ENCODE data around the gene CXCL11. TPM values are rescaled to one million over a fixed set of nuclear protein-coding genes. Genes with fewer than 3 reads are reported as not detected.

The CXCL11 gene
- polyA plus RNA-seq, 1 of the 3 experiments (the other 2 are of a cell fraction): not detected

- TF ChIP-seq CTCF (IDR thresholded peaks at IDR 0.05): no peak
- TF ChIP-seq MAX (IDR thresholded peaks at IDR 0.05; ENCODE audit: low read depth): no peak
- no peak for TF ChIP-seq SIN3A (IDR thresholded peaks at IDR 0.05; ENCODE audit: borderline replicate concordance, low read depth, low read length)
- TF ChIP-seq NRF1 (IDR thresholded peaks at IDR 0.05; ENCODE audit: low read depth, low read length): no peak
Measured at GRCh38 chr4:76066546-76066945, 30.7 kb upstream of the CXCL11 start (continued).

- Histone ChIP-seq H3K27ac (ENCODE audit: low read depth in 2 of 2, low read length in 1 of 2) (no peak overlapping the region), H3K4me2 (no peak overlapping the region)
- WGBS (ENCODE audit: low lambda C conversion rate): 89% methylated on average over 1 of the region's 1 CpG
Measured at GRCh38 chr4:76061982-76062381, 26.1 kb upstream of the CXCL11 start.

GRCh38 chr4:76061421-76061820, 25.6 kb upstream of the CXCL11 start:
- Histone ChIP-seq H3K9me3 (no peaks in the 10 kb centered on the region), H3K4me2 (no peak overlapping the region), H3K27me3 (ENCODE audit: insufficient read depth) (no peaks in the 10 kb centered on the region), H3K36me3 (replicated peaks in 1 of 2; ENCODE audit: control insufficient read depth in 1 of 2, insufficient read depth in 2 of 2, low read length in 1 of 2) (no peaks in the 10 kb centered on the region), H2AFZ (ENCODE audit: low read depth) (no peak overlapping the region), H3K4me1 (ENCODE audit: control insufficient read depth in 1 of 2, insufficient read depth in 2 of 2, low read depth in 1 of 2, low read length in 1 of 2) (no peaks in the 10 kb centered on the region), H3K4me3 (ENCODE audit: low read depth in 2 of 2, low read length in 1 of 2) (no peak overlapping the region), H3K9me2 (no peaks in the 10 kb centered on the region), H3K9ac (no peak overlapping the region), H3F3A (replicated peaks; ENCODE audit: insufficient read depth) (no peaks in the 10 kb centered on the region), H3K79me2 (ENCODE audit: insufficient read depth) (no peaks in the 10 kb centered on the region), H3K27ac (ENCODE audit: low read depth in 2 of 2, low read length in 1 of 2) (no peak overlapping the region), H4K20me1 (ENCODE audit: insufficient read depth) (no peaks in the 10 kb centered on the region)
- POLR2A ChIA-PET: no interaction called here
- TF ChIP-seq CTCF (IDR thresholded peaks at IDR 0.05) (no peak), JUND (IDR thresholded peaks at IDR 0.05) (no peak), FOSL2 (IDR thresholded peaks at IDR 0.05; ENCODE audit: borderline replicate concordance, low read depth) (no peak), FOXJ3 (CRISPR knock-in tag; IDR thresholded peaks at IDR 0.05) (no peak), USF2 (IDR thresholded peaks at IDR 0.05; ENCODE audit: borderline replicate concordance, low read depth, low read length) (no peak), IRF3 (IDR thresholded peaks at IDR 0.05; ENCODE audit: low read depth, low read length) (no peak), GATA2 (CRISPR knock-in tag; IDR thresholded peaks at IDR 0.05) (no peak), RXRA (IDR thresholded peaks at IDR 0.05; ENCODE audit: borderline replicate concordance, low read depth) (no peak)
- 55% methylated on average over 1 of the region's 1 CpG for WGBS (ENCODE audit: low lambda C conversion rate)
- no peak for DNase-seq
- CTCF ChIA-PET: interaction anchor here (0.8 to 2.0 kb wide), 3 partner anchors 66 to 165 kb away, joined by 3 to 12 read pairs (median 5); no protein-coding TSS in a partner anchor

More at GRCh38 chr4:76061982-76062381, 26.1 kb upstream of the CXCL11 start:
- Histone ChIP-seq H3F3A (replicated peaks; ENCODE audit: insufficient read depth) (no peaks in the 10 kb centered on the region), H3K4me3 (ENCODE audit: low read depth in 2 of 2, low read length in 1 of 2) (no peak overlapping the region), H3K27me3 (ENCODE audit: insufficient read depth) (no peaks in the 10 kb centered on the region), H4K20me1 (ENCODE audit: insufficient read depth) (no peaks in the 10 kb centered on the region), H3K79me2 (ENCODE audit: insufficient read depth) (no peaks in the 10 kb centered on the region), H3K36me3 (replicated peaks in 1 of 2; ENCODE audit: control insufficient read depth in 1 of 2, insufficient read depth in 2 of 2, low read length in 1 of 2) (no peaks in the 10 kb centered on the region), H3K9me2 (no peaks in the 10 kb centered on the region), H3K4me1 (ENCODE audit: control insufficient read depth in 1 of 2, insufficient read depth in 2 of 2, low read depth in 1 of 2, low read length in 1 of 2) (no peaks in the 10 kb centered on the region), H3K9ac (no peak overlapping the region), H2AFZ (ENCODE audit: low read depth) (no peak overlapping the region), H3K9me3 (no peaks in the 10 kb centered on the region)
- DNase-seq: no peak
- TF ChIP-seq ZBTB33 (IDR thresholded peaks at IDR 0.05; ENCODE audit: borderline replicate concordance, low read depth) (no peak), MEF2A (IDR thresholded peaks at IDR 0.05; ENCODE audit: borderline replicate concordance, low read depth) (no peak), YY1 (IDR thresholded peaks at IDR 0.05; ENCODE audit: low read depth) (no peak), NFIC (IDR thresholded peaks at IDR 0.05; ENCODE audit: borderline replicate concordance) (no peak), RXRA (IDR thresholded peaks at IDR 0.05; ENCODE audit: borderline replicate concordance, low read depth) (no peak)
- ChIA-PET POLR2A (no interaction called here), CTCF (interaction anchor here (1.0 to 2.0 kb wide), 3 partner anchors 19 to 166 kb away, joined by 3 to 12 read pairs (median 3); no protein-coding TSS in a partner anchor)
